Fibroblast of skin of scalp (primary cell): Measurements from ENCODE around the gene OR2D3.
"Not testable (repeated sequence)": the region's sequence is repeated elsewhere in the genome, so short reads cannot be mapped to it uniquely, and the experiment has no call there.

Source experiments
- DNase-seq: peaks from one replicate; pipeline ENCODE4 v3.0.0-alpha.2; 2013

The OR2D3 gene

GRCh38 chr11:6928916-6929315, 8.1 kb downstream of the OR2D3 start:
- DNase-seq: no peak

GRCh38 chr11:6931146-6931713, 10.4 kb downstream of the OR2D3 start:
- DNase-seq: no peak

- no peak for DNase-seq
Measured at GRCh38 chr11:6932145-6932544, 11.3 kb downstream of the OR2D3 start.

- DNase-seq: no peak
Measured at GRCh38 chr11:6941970-6942369, 21.2 kb downstream of the OR2D3 start.

GRCh38 chr11:6943131-6943530, 22.3 kb downstream of the OR2D3 start:
- DNase-seq: no peak

- not testable (repeated sequence) for DNase-seq
Measured at GRCh38 chr11:6954248-6954647, 33.4 kb downstream of the OR2D3 start.

GRCh38 chr11:6962141-6962540, 41.3 kb downstream of the OR2D3 start:
- DNase-seq: no peak

GRCh38 chr11:6962673-6963072, 41.9 kb downstream of the OR2D3 start:
- no peak for DNase-seq

GRCh38 chr11:6968816-6969215, 48.0 kb downstream of the OR2D3 start:
- DNase-seq: peak; percentile 33

GRCh38 chr11:6969854-6970253, 49.1 kb downstream of the OR2D3 start:
- DNase-seq: not testable (repeated sequence)
